IPS-11a (cell line): ENCODE results near the gene KDM4F.

Experiments used
- H3K4me3 ChIP-seq: one replicate; pipeline ENCODE4 v1.5.1; 2013; ENCODE audit warnings: low read depth, low read length, control low read depth

The KDM4F gene

GRCh38 chr11:95059046-95059445 lies 9.8 kb downstream of the KDM4F start:
- no peak overlapping the region for H3K4me3 ChIP-seq

GRCh38 chr11:95065336-95065735 lies 16.1 kb downstream of the KDM4F start:
- no peak overlapping the region for H3K4me3 ChIP-seq

GRCh38 chr11:95066716-95067038 lies 17.5 kb downstream of the KDM4F start, which contains the start of gene SRSF8:
Gene SRSF8 (plus strand): TSS chr11:95066919. CDS start chr11:95067227, 308 bp downstream.
- peak within 1 kb of the TSS; percentile 83 for H3K4me3 ChIP-seq

- peak overlapping the region; percentile 83 for H3K4me3 ChIP-seq
These were observed 18.0 kb downstream of the KDM4F start for GRCh38 chr11:95067039-95067840.

- peak overlapping the region; percentile 83 for H3K4me3 ChIP-seq
These were observed 18.6 kb downstream of the KDM4F start for GRCh38 chr11:95067841-95068219.

- H3K4me3 ChIP-seq: peak overlapping the region; percentile 83
These were observed 19.3 kb downstream of the KDM4F start for GRCh38 chr11:95068549-95068948.

DNA sequence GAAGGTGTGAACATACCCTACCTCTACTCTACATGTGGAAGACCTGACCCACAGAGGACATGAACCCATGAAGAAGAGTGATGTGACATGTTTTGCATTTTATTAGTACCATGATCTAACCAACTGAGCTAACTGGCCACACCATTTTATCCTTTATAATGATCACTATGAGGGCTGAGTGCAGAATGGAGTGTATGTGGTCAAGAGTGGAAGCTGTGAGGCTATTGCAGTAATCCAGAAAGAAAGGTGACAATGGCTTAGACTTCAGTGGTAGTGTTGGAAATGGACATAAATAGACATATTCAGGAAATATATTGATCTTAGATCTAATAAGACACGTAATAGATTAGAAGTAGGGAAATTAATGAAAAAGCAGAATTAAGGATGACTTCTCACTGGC lies 21.2 kb downstream of the KDM4F start:
- no peak overlapping the region for H3K4me3 ChIP-seq

GRCh38 chr11:95072948-95073347 lies 23.7 kb downstream of the KDM4F start:
- H3K4me3 ChIP-seq: no peak overlapping the region

GRCh38 chr11:95074792-95075563 lies 25.8 kb downstream of the KDM4F start:
- H3K4me3 ChIP-seq: no peak overlapping the region

DNA sequence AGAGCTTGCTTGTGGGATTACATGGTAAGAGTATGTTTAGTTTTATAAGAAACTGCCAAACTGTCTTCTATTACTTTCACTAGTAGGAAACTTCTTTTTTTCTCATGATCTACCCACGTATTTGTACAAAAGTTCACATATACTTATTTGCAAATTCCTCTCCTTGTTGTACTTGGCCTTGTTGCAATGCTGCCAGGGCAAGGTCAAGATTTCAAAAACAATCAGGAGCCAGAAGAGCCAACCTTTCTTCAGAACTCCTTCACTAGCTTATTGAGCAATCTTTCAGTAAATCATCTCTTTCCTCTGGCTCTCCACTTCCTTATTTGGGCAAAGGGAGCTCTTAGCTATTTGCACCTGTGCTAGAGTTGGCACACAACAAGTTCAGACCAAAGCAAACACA lies 27.2 kb downstream of the KDM4F start:
- no peak overlapping the region for H3K4me3 ChIP-seq

- H3K4me3 ChIP-seq: no peak overlapping the region
These were observed 27.8 kb downstream of the KDM4F start for GRCh38 chr11:95076981-95077380.

DNA sequence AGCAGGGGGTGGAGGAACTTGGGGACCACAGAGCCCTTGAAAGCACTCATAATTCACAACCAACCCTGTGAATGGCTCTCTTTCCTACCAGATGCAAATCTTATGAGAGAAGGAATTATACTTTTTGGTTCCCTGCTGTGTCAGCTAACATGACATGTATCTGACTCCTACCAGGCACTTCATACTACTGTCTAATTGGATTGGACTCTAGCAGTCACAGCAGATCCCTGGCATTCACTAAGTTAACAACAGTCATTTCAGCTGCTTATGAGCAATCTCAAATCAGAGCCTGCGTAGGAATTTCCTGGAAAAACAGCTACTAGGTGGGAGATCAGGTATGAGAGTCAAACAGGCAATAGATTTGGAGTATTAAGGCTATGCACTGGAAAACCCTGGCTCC lies 29.3 kb downstream of the KDM4F start:
- no peak overlapping the region for H3K4me3 ChIP-seq

DNA sequence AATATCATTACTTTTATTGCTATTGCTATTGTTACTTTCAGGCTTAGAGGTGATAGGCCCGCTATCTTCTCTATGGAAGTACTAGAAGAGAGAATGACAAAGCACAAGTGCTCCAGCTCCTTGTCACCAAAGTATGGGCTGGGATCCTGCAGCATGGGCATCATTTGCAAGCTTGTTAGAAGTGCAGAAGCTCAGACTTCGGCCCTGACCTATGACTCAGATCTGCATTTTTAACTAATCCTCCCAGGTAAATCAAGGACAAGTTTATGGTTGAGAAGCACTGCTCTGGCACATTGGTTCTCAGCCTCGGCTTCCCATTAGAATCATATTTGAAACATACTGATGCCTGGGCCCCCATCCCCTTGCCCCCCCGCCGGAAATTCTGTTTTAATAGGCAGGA lies 31.8 kb downstream of the KDM4F start:
- no peak overlapping the region for H3K4me3 ChIP-seq

GRCh38 chr11:95081412-95081811 lies 32.2 kb downstream of the KDM4F start:
- no peak overlapping the region for H3K4me3 ChIP-seq

DNA sequence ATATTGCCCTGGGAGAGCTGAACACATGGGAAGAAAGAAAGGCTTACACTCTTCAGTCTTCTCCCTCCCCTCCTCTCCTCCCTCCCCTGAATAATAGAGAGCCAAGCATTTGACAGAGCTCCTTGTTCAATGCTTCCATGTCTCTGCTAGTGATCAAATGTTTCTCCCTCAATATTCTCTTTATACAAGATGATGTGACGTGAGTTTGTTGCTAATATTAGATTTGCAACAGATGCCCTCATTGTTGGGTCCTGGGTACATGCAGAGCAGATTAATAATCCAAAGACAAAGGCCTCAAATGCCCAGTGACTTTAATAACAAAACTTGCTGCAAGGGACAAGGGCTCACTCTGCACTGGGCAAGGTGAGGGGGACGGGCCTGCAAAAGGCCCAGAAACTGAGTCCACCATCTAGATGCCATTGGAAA lies 33.4 kb downstream of the KDM4F start:
- H3K4me3 ChIP-seq: no peak overlapping the region

DNA sequence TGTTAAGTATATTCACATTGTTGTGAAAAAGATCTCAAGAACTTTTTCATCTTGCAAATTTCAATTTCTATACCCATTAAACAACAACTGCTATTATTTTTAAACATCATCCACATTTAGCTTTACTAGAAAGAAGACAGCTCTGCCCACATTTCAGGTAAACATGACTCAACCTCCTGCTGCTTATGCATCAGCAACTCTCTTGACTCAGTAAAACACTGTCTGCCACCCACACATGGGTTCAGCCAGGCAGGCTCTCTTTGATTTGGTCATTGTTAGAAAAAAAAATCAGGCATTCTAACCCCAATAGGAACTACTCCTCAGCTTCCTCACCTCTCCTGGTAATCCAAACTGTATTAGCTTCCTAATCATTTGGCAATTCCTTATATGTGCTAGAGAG lies 35.3 kb downstream of the KDM4F start:
- H3K4me3 ChIP-seq: no peak overlapping the region

DNA sequence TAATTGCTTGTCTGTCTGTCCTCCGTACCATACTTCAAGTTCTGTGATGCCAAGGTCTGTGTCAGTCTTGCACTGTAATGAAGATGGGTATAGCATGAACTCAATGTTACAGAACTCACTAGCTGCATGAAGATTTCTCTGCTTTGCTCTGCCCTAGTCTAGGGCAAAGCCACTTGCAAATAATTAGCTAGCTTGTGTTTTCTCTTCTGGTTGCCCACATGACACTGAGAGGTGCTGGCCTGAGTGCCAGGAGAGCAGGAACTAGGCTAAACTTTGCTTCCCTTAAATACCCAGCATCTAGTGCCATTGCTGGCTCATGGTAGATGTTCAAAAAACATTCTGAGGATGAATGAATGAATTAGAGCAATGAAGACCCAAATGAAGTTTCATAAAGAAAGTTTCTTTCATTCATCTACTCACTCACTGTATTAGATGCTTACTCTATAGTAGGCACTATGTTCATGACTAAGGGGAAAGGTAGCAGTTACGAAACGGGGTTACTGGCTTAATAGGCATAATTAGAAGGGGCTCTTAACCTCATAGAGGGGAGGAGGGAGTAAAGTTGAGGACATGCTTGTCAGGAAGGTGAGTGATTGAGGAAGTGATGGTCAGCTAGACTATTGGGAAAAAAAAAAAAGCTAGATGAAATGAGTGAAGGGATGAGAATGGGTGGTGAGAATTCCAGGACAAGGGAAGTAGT lies 36.0 kb downstream of the KDM4F start:
- H3K4me3 ChIP-seq: no peak overlapping the region

- no peak overlapping the region for H3K4me3 ChIP-seq
These were observed 36.9 kb downstream of the KDM4F start for GRCh38 chr11:95086151-95086550.

DNA sequence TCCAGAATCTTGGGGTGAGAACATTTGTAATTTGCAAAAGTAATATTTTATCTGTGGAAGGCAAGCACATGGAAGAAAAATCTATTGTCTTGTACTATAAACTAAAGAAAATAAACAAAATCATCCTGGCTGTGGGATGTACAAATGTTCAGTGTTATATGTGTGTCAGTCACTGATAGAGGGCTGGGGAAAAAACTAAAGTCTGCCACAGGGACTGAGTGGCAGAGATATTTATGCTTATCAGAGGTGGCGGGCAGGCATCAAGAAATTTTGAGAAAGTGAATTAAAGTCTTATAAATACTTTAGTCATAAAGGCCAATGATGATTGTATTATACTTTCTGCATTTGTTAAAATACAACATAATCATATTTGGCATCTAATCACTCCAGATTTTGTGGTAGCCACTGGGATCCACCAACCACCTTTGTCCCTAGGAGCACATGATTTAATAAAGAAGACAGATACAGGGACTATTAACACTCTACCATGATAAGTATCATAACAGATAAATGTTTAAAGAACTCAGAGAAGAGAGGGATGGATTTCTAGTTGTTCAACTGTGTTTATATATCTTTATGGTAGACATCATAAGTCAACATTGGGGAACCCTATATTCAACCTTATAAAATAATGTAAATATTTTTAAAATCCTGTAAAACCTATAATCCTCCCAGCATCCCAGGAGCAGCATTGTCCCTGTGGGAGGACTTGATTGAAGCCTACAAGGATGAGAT lies 37.8 kb downstream of the KDM4F start:
- H3K4me3 ChIP-seq: no peak overlapping the region

GRCh38 chr11:95088946-95089619 lies 39.9 kb downstream of the KDM4F start:
- peak overlapping the region; percentile 67 for H3K4me3 ChIP-seq
